RPMI7951 (cell line): ENCODE data around the gene GHRHR. TPM values are rescaled to one million over a fixed set of nuclear protein-coding genes. Genes with fewer than 3 reads are reported as not detected.
A peak's percentile ranks its signal among the peaks of the same experiment; 100 is the strongest.

ENCODE experiments used
- DNase-seq: peaks from one replicate; pipeline ENCODE4 v3.0.0-alpha.2; 2012; ENCODE audit warnings: low read depth
- total RNA-seq: library from RNA; depleted of rRNA; stranded (reverse); fragments of >200 nt; shearing (Covaris generic); gene quantifications from 2 replicates; pipeline ENCODE4 v1.2.3, GENCODE V29; 2014; rRNA removed

The GHRHR gene
- total RNA-seq, 1 experiment from 2014 or later: not detected

GRCh38 chr7:31003097-31003496 is 39.3 kb downstream of the GHRHR start:
- no peak for DNase-seq

DNA sequence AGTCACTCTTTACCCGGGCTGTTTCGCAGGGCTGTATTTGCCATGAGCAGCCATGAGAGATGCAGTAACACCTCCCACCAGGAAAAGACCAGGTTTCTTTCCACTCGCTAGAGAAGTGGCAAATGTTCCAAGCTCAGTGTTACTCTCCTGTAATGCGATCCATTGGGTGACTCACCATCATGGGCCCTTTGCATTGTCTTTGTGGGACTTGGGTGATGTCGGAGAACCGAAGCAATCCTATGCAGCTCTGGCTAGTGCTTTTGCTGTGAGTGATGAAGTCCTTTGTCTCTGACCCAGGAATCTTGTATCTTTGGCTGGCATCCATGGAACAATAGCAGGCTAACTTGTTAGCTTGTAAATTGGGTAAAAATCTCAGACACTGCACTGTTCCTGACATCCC is 40.0 kb downstream of the GHRHR start:
- DNase-seq: peak; percentile 58

DNA sequence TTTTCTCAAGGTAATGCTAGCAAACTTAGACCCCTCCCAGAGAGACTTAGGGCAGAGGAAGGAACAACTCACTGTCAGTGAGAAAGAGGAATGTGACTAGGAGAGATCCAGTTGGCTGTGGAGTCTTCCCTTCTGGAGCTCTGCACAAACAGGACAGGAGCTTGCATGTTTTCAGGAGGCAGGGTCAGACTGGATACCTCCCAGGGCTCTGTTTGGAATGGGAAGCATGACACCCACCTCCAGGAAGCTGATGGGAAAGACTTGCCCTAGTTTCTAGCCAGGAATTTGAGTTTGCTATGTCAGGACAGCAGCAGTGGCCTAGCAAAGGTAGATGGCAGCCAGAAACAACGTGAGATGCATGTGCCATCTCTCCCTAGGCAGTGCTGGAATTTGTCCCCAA is 40.6 kb downstream of the GHRHR start:
- no peak for DNase-seq

DNA sequence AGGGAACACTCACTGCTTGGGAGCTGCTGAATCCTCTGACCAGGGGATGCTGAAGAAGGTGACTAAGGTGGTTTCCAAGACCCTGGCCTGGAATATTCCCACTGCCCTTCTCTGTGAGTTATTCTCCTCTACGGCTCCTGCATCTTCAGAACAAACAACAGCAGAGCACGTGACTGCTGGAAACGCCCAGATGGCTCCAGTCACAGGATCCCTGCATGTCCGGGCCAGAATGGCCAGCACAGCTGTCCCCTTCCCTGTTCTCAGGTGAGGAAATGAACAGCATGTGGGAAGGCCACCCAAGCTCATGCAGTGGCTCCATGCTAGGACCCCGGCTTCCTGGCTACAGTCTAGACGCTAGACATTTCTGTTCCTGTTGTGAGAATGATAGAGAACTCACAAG is 43.1 kb downstream of the GHRHR start:
- no peak for DNase-seq

DNA sequence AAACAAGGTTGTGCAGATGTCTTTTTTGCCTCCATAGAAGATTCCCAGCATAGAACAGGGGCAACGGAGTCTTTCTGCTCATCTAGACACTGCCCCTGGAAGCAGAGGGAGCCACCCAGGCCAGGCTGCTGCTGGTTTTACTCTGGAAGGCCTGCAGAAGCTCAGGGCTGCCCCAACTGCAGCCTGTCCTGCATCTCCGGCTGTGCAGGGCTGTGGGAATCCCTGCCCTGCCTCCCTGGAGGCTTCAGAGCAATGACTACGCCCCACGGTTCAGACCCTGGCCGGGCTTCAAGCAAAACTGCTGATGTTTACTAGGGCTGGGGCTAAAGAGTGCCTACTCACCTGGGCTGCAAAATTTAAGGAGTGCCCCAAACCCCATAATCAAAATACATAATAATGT is 43.9 kb downstream of the GHRHR start:
- no peak for DNase-seq

- no peak for DNase-seq
Observed at GRCh38 chr7:31014826-31015225, 51.1 kb downstream of the GHRHR start.

- DNase-seq: no peak
Observed at GRCh38 chr7:31017032-31017675, 53.4 kb downstream of the GHRHR start.

DNA sequence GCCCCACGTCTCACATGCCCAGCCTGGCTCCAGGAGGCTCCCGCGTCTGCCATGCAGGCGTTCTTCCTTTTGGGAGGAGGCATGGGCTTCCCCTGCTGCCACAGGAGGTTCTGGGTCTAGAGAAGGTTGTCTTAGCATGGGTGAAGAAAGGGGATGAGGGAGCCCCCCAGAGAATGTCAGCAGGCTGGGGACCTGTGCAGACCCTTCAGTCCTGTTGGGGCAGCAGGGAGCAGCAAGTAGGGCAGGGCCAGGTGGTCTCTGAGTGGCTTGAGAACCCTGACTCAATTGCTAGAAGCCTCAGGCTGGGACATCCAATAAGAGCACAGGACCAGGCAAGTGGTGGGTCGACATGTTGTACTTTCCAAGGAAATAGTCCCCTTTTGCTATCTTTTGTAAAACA is 54.0 kb downstream of the GHRHR start:
- DNase-seq: no peak

DNA sequence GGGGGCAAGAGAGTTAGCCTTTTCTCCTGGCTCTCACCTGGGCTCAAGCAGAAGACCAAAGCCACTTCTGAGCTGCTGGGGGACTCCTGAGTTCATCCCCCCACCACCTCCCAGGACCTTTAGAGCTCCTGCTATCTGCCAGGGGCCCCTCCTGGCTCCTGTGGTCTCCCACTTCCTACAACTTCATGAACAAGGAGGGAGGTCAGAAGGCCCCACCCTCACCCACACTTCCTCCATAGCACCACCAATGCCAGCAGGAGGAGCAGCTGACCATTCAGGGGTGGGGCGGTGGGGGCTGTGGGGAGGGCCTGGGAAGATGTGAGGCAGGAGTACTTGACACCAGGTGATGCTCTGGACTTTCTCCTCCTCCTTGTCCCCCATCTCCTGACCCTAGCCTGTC is 55.8 kb downstream of the GHRHR start:
- no peak for DNase-seq

DNA sequence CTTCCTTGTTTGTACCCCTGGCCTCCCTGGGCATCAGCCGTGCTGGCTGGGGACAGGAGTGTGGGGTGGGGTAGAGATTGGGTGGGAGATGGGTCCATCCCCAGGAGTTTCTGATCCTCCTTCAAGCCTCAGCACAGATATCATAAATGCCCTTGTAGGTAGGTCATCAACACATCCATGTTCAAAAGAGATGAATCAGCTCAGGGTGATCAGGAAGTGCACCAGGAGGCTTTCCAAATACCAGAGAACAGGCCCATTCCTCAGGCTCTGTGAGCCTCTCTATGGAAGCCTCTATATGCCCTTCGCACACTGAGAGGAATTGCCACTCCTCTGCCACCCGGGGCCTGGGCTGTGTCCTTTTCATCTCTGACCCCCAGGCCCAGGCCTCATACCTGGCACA is 56.4 kb downstream of the GHRHR start:
- no peak for DNase-seq

DNA sequence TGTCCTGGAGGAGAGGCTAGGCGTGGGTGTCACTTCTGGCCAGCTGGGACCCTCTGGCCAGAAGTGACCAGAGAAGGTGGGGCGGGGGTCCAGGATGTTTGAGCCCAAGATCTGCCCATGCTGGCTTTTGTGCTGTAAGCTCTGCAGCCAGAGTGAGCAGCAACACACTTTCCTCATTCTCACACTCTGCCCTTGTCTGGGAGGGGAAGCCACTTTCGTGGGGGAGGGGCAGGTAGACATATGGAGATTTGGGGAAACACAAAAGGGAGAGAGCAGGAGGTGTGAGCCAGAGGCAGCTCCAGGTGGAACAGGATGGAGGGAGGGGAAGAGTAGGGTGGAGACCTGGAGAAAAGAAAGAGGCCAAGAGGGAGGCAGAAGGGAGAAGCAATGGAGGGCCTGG is 56.9 kb downstream of the GHRHR start:
- DNase-seq: no peak

GRCh38 chr7:31022117-31022516 is 58.4 kb downstream of the GHRHR start:
- no peak for DNase-seq

- DNase-seq: no peak
Observed at GRCh38 chr7:31022726-31023125, 59.0 kb downstream of the GHRHR start.

DNA sequence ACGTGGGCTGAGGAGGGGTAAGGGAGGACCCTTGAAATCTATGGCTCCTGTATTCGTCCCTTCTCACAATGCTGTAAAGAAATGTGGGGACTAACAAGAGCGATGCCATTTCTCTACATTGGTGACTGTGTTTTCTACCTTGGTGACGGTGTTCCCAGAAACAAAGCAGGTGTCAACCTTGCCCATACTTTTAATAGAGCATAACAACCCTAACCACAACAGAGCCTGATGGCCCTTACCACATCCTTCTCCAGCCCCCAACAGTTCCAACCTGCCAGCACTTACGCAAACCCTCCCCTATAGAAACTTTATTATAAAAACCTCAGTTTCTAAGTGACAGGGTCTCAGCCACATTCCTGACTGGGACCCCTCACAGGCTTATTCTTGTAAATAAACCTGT is 60.1 kb downstream of the GHRHR start:
- no peak for DNase-seq

DNA sequence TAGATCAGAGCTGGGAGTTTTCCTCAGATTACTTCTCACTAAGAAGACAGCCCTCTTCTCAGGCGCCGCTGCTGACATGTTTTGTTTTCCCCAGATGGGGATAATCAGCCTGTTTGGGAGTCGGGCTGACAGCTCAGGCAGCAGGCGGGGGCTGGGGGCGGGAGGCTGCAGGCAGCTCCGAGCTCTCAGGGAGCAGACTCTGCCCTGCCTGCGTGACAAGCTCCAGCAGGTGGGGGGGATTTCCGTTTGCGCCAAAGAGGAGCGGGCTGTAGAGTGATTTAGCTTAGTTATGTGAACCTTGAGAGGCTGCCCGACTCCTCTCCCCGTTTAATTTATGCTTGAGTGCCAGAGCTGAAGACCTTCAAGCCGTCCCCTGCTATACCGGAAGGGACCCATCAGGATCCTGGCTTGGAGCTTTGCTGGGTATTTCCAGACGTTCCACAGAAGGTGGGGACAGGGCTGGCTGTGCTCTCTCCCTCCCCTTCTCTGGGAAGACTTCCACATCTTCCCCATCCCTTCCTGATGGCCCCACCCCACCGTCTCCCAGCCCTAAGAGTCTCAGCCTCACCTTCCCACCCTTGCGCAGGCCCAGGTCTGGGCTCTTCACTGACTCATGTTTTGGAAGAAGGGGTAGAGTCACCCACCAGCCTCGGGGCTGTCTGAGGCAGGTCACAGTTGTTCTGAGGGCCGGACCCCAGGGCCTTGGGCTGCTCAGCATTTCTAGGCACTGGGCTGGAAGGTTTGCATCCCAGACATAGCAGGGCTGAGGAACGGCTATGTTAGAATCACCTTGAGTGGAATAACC is 63.6 kb downstream of the GHRHR start:
- DNase-seq: no peak

GRCh38 chr7:31028006-31028405 is 64.3 kb downstream of the GHRHR start:
- no peak for DNase-seq

- no peak for DNase-seq
Observed at GRCh38 chr7:31028417-31028992, 64.8 kb downstream of the GHRHR start.

Other genes starting within 250 kb of the GHRHR start
- gene INMT, start 211.8 kb upstream of the GHRHR start, total RNA-seq: 79.9 and 94.1 TPM in 2 replicates
- 26.4 and 27.0 TPM in 2 replicates for gene MINDY4, start 192.5 kb upstream of the GHRHR start, total RNA-seq
- 68.7 and 70.4 TPM in 2 replicates for gene AQP1, start 52.1 kb upstream of the GHRHR start, total RNA-seq
- 0.10 TPM in 1 of 2 replicates, not detected in the other for gene ADCYAP1R1, start 88.4 kb downstream of the GHRHR start, total RNA-seq